ENCODE results near the gene ST8SIA4. TPM values are rescaled to one million over a fixed set of nuclear protein-coding genes. Genes with fewer than 3 reads are reported as not detected.

Gene ST8SIA4
- total RNA-seq, 1 experiment from 2014 or later, result 0.47 TPM

- CTCF ChIA-PET, result no interaction called here
- POLR2A ChIA-PET (ENCODE audit: low non-redundant PET), result no interaction called here
- Histone ChIP-seq H3K4me1 (ENCODE audit: insufficient read depth, low read length, poor library complexity, severe bottlenecking) (peaks cover 11% of the 10 kb centered on the region), H3K27ac (ENCODE audit: low read depth, low read length, poor library complexity, severe bottlenecking) (no peak overlapping the region), H3K27me3 (replicated peaks; ENCODE audit: insufficient read depth, low read depth, low read length, poor library complexity) (no peaks in the 10 kb centered on the region), H3K4me3 (ENCODE audit: low read depth, low read length, poor library complexity, severe bottlenecking) (no peak overlapping the region), H3K36me3 (ENCODE audit: insufficient read depth, low read length, poor library complexity, severe bottlenecking) (no peaks in the 10 kb centered on the region), H3K9me3 (ENCODE audit: low read depth, low read length, poor library complexity, severe bottlenecking) (no peaks in the 10 kb centered on the region)
- no TSS peak for BruUV-seq (replicated peaks)
- TF ChIP-seq EZH2 (IDR thresholded peaks at IDR 0.05; ENCODE audit: borderline replicate concordance, low read depth, low read length, poor library complexity, severe bottlenecking) (no peak), CTCF (conservative IDR thresholded peaks at IDR 0.05; ENCODE audit: low read depth, low read length) (no peak)
- intact Hi-C loops (cut with micrococcal nuclease; ENCODE audit: unreplicated experiment), result loop anchor here (10.0 kb wide), 1 partner anchor 372 kb away; no protein-coding TSS in a partner anchor
- DNase-seq (ENCODE audit: low spot score), result no peak
Observed at GRCh38 chr5:100772548-100772947, 130.5 kb downstream of the ST8SIA4 start.

- Histone ChIP-seq H3K4me1 (ENCODE audit: insufficient read depth, low read length, poor library complexity, severe bottlenecking) (peaks cover 6% of the 10 kb centered on the region), H3K4me3 (ENCODE audit: low read depth, low read length, poor library complexity, severe bottlenecking) (no peak overlapping the region), H3K36me3 (ENCODE audit: insufficient read depth, low read length, poor library complexity, severe bottlenecking) (no peaks in the 10 kb centered on the region), H3K27me3 (replicated peaks; ENCODE audit: insufficient read depth, low read depth, low read length, poor library complexity) (no peaks in the 10 kb centered on the region), H3K9me3 (ENCODE audit: low read depth, low read length, poor library complexity, severe bottlenecking) (no peaks in the 10 kb centered on the region), H3K27ac (ENCODE audit: low read depth, low read length, poor library complexity, severe bottlenecking) (no peak overlapping the region)
- no peak for DNase-seq (ENCODE audit: low spot score)
- ChIA-PET POLR2A (ENCODE audit: low non-redundant PET) (no interaction called here), CTCF (no interaction called here)
- no peak for TF ChIP-seq EZH2 (IDR thresholded peaks at IDR 0.05; ENCODE audit: borderline replicate concordance, low read depth, low read length, poor library complexity, severe bottlenecking)
- no peak for TF ChIP-seq CTCF (conservative IDR thresholded peaks at IDR 0.05; ENCODE audit: low read depth, low read length)
- intact Hi-C loops (cut with micrococcal nuclease; ENCODE audit: unreplicated experiment), result loop anchor here (10.0 kb wide), 1 partner anchor 373 kb away; no protein-coding TSS in a partner anchor
- BruUV-seq (replicated peaks), result no TSS peak
Observed at GRCh38 chr5:100772006-100772405, 131.1 kb downstream of the ST8SIA4 start.

- no TSS peak for BruUV-seq (replicated peaks)
- intact Hi-C loops (cut with micrococcal nuclease; ENCODE audit: unreplicated experiment), result loop anchor here (10.0 kb wide), 1 partner anchor 374 kb away; no protein-coding TSS in a partner anchor
Observed at GRCh38 chr5:100771181-100771580, 131.9 kb downstream of the ST8SIA4 start.

More at GRCh38 chr5:100771181-100771580, 131.9 kb downstream of the ST8SIA4 start:
- Histone ChIP-seq H3K4me1 (ENCODE audit: insufficient read depth, low read length, poor library complexity, severe bottlenecking) (peaks cover 3% of the 10 kb centered on the region), H3K9me3 (ENCODE audit: low read depth, low read length, poor library complexity, severe bottlenecking) (no peaks in the 10 kb centered on the region), H3K27ac (ENCODE audit: low read depth, low read length, poor library complexity, severe bottlenecking) (no peak overlapping the region), H3K27me3 (replicated peaks; ENCODE audit: insufficient read depth, low read depth, low read length, poor library complexity) (no peaks in the 10 kb centered on the region), H3K4me3 (ENCODE audit: low read depth, low read length, poor library complexity, severe bottlenecking) (no peak overlapping the region), H3K36me3 (ENCODE audit: insufficient read depth, low read length, poor library complexity, severe bottlenecking) (no peaks in the 10 kb centered on the region)
- ChIA-PET POLR2A (ENCODE audit: low non-redundant PET) (no interaction called here), CTCF (interaction anchor here (0.6 kb wide), 1 partner anchor 130 kb away, joined by 3 read pairs; no protein-coding TSS in a partner anchor)
- no peak for TF ChIP-seq CTCF (conservative IDR thresholded peaks at IDR 0.05; ENCODE audit: low read depth, low read length)
- no peak for TF ChIP-seq EZH2 (IDR thresholded peaks at IDR 0.05; ENCODE audit: borderline replicate concordance, low read depth, low read length, poor library complexity, severe bottlenecking)
- no peak for DNase-seq (ENCODE audit: low spot score)

Data from A673 (cell line).